Lower leg skin (tissue), 4 donors: ENCODE results near the gene LOXHD1. TPM values are rescaled to one million over a fixed set of nuclear protein-coding genes. Genes with fewer than 3 reads are reported as not detected.

Experiments used
- DNase-seq, 2 donors: peaks; one replicate each; pipeline ENCODE4 v3.0.0-alpha.2; 2019; ENCODE audit warnings: low spot score in 2 of 2
- H3K4me3 ChIP-seq: fragments of 200-600 bp; sonication (generic); 2 replicates; pipeline ENCODE4 v1.5.1; 2017; ENCODE audit warnings: mild to moderate bottlenecking, low read depth; ENCODE audit not compliant: poor library complexity, severe bottlenecking
- POLR2A ChIP-seq, 2 donors: fragments of 450-650 bp; IDR thresholded peaks; one replicate each; pipeline ENCODE4 v1.6.1; 2016 to 2017; ENCODE audit warnings: antibody characterized with exemption in 2 of 2, mild to moderate bottlenecking in 1 of 2, moderate library complexity in 1 of 2
- WGBS, 2 donors: methylation state at CpG; one replicate each; pipeline ENCODE4 v1.1.5; 2018; 5-methylcytosine and 5-hydroxymethylcytosine counted together
- intact Hi-C: fragments of 100-400 bp; cut with DNase I; formaldehyde crosslinking; loops from one replicate; pipeline ENCODE4 v1.15.0; 2023; ENCODE audit warnings: low total_unique reads
- total RNA-seq, 4 donors: library from RNA; depleted of rRNA; stranded (reverse); fragments of >200 nt; gene quantifications; one replicate each; pipeline ENCODE4 v1.1.0, GENCODE V29; 2016
- TF ChIP-seq, protein P1 (sequence below), 3 donors: fragments of 450-650 bp; IDR thresholded peaks; one replicate each; pipeline ENCODE4 v1.5.1; 2016; ENCODE audit warnings: antibody characterized with exemption in 3 of 3, mild to moderate bottlenecking in 3 of 3, moderate library complexity in 2 of 3

LOXHD1 gene
- total RNA-seq, 4 donors from 2014 or later = 0.02 to 0.97 (median 0.32) TPM; not detected in 1

DNA sequence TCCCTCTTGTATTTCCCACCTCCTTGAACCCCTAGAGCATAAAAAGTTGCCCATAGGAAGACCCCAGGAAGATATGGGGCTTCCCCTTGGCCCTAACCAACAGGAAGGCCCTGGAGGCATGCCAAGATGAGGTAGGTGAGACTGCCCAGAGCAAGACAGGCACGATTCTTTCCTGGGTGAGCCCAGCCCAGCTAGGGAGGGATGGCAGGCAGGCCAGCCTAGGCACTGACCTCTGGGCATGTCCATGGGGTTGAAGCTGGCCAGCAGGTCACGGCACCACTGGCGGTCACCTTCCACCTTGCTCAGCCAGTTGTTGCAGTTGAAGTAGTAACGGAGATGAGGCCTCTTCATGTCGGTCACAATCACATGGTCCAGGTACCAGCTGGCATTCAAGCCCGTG is 17.6 kb downstream of the LOXHD1 start:
- DNase-seq = peak in 1 of 2 donors; percentile 53
- TF ChIP-seq, protein P1, sequence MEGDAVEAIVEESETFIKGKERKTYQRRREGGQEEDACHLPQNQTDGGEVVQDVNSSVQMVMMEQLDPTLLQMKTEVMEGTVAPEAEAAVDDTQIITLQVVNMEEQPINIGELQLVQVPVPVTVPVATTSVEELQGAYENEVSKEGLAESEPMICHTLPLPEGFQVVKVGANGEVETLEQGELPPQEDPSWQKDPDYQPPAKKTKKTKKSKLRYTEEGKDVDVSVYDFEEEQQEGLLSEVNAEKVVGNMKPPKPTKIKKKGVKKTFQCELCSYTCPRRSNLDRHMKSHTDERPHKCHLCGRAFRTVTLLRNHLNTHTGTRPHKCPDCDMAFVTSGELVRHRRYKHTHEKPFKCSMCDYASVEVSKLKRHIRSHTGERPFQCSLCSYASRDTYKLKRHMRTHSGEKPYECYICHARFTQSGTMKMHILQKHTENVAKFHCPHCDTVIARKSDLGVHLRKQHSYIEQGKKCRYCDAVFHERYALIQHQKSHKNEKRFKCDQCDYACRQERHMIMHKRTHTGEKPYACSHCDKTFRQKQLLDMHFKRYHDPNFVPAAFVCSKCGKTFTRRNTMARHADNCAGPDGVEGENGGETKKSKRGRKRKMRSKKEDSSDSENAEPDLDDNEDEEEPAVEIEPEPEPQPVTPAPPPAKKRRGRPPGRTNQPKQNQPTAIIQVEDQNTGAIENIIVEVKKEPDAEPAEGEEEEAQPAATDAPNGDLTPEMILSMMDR (IDR thresholded peaks at IDR 0.05) = no peak
- no peak for TF ChIP-seq POLR2A (IDR thresholded peaks at IDR 0.05)
- intact Hi-C loops = no loop called here
- 86 to 88% methylated on average over 4 to 6 of the region's 6 CpGs for WGBS, 2 donors
- no peak overlapping the region for H3K4me3 ChIP-seq

GRCh38 chr18:46636040-46636630 is 20.9 kb downstream of the LOXHD1 start:
- WGBS, 2 donors = 74 to 82% methylated on average over 7 of the region's 7 CpGs
- intact Hi-C loops = no loop called here
- H3K4me3 ChIP-seq = no peak overlapping the region
- peak in 1 of 2 donors; percentile 18 for DNase-seq
- TF ChIP-seq POLR2A (IDR thresholded peaks at IDR 0.05) = no peak
- TF ChIP-seq, protein P1 (IDR thresholded peaks at IDR 0.05) = no peak

- WGBS, 2 donors = 61 to 65% methylated on average over 8 of the region's 8 CpGs
These were observed 24.5 kb downstream of the LOXHD1 start for GRCh38 chr18:46632401-46633071.

GRCh38 chr18:46630991-46631390 is 26.0 kb downstream of the LOXHD1 start:
- no peak overlapping the region for H3K4me3 ChIP-seq
- WGBS, 2 donors = 79 to 80% methylated on average over 3 of the region's 3 CpGs
- no peak for DNase-seq
- TF ChIP-seq, protein P1 (IDR thresholded peaks at IDR 0.05) = no peak
- no peak for TF ChIP-seq POLR2A (IDR thresholded peaks at IDR 0.05)
- intact Hi-C loops = no loop called here

More at GRCh38 chr18:46632401-46633071, 24.5 kb downstream of the LOXHD1 start:
- no peak overlapping the region for H3K4me3 ChIP-seq
- intact Hi-C loops = no loop called here
- TF ChIP-seq POLR2A (IDR thresholded peaks at IDR 0.05) = no peak
- TF ChIP-seq, protein P1 (IDR thresholded peaks at IDR 0.05) = no peak
- peak in 1 of 2 donors; percentile 74 for DNase-seq

DNA sequence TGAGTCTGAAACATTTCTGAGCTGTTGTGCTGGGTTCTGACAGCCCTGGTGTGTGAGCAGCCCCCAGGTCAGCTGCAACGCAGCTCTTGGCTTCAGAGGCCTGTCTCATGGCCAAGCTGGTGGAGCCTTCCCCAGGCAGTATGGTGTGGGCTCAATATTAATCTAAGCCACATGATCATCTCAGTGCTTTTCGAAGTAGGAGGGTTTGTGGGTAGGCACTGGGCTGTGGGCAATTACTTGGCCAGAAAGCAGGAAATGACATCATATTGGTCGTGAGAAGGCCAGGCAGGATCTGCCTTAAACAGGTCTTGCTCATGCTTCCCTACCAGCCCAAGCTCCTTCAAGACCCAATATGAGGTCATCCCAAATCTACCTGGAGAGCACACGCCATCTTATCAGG is 26.9 kb downstream of the LOXHD1 start:
- peak in 1 of 2 donors; percentile 39 for DNase-seq
- intact Hi-C loops = no loop called here
- WGBS, 2 donors = 60 to 63% methylated on average over 4 of the region's 4 CpGs
- no peak for TF ChIP-seq POLR2A (IDR thresholded peaks at IDR 0.05)
- TF ChIP-seq, protein P1 (IDR thresholded peaks at IDR 0.05) = no peak
- no peak overlapping the region for H3K4me3 ChIP-seq
